Adipose tissue (tissue), 3 donors: Measurements from ENCODE around the gene PDLIM7. TPM values are rescaled to one million over a fixed set of nuclear protein-coding genes. Genes with fewer than 3 reads are reported as not detected.
A peak's percentile ranks its signal among the peaks of the same experiment; 100 is the strongest.

Experiments
- H3K27ac ChIP-seq: one replicate; pipeline ENCODE4 v1.5.1; 2013; ENCODE audit warnings: low read depth, low read length
- WGBS, 3 donors: extraction: QIAGEN DNeasy Blood & Tissue Kit; methylation state at CpG; one replicate each; pipeline ENCODE4 v1.1.7; 2013; 5-methylcytosine and 5-hydroxymethylcytosine counted together
- polyA plus RNA-seq, 3 donors: library from polyadenylated mRNA; stranded (reverse); fragments of 200-250 nt; gene quantifications; one replicate each; pipeline ENCODE4 v1.2.3, GENCODE V29; 2013
- donor health status: healthy with polysubstance abuse.
- donor health status: Bipolar disorder and iron deficiency.
- donor health status: healthy.

Gene PDLIM7
- polyA plus RNA-seq, 3 donors, result 10.5 to 105 (median 54.0) TPM

DNA sequence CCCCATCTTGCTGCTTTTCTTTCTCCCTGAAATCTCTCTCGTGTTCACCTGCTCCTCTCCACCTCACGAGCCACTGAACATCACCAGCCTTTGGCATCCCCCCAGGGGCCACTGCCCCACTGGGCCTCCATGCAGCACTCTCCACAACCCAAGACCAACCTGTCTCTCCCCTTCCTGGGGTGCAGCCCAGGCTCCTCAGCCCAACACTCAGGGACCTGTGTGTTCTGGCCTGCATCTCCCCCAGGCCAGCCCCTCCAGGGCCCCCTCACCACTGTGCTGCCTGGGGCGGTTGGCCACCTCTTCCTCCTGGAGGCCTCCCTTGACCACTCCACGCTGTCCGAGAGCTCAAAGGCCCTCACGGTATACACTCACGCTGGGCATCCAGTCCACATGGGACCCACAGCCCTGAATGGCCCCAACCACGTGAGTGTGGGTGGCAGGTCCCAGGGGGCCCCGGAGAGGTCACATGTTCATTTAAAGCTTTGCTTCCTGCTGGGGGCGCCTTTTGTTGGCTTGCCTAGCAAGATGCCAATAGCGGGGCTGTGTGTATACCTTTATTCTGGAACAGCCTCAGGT is 12.7 kb upstream of the PDLIM7 start:
- WGBS, 3 donors, result 51 to 71% (median 59%) methylated on average over 11 of the region's 11 CpGs
- peak overlapping the region; percentile 76 for H3K27ac ChIP-seq

- H3K27ac ChIP-seq, result peak within 1 kb of the TSS; percentile 76
- WGBS, 3 donors, result 16 to 21% (median 19%) methylated on average over 20 of the region's 20 CpGs
These were observed 12.1 kb upstream of the PDLIM7 start, which contains the start of gene DOK3 for GRCh38 chr5:177509381-177509951. TSS of gene DOK3 (minus strand) at chr5:177509826. CDS start at chr5:177509540, 286 bp downstream.

DNA sequence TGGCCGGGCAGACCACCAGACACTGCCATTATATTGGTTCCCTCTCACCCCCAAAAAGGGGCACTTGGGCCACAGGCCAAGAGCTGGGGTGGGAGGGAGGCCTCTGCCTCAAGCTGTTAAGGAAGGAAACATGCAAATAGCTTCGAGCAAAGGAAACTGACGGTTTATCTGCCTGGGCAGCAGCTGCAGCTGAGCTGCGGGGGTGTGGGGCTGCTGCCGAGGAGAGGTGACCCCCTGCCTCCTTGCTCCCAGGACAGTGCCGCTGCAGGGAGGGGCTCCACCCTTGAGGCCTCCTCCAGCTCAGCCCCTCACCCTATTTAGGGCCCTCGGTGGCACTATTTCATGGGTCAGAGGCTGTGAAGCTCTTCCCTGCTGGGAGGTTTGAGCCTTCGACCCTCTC is 11.4 kb upstream of the PDLIM7 start:
- WGBS, 3 donors, result 29 to 49% (median 40%) methylated on average over 7 to 8 of the region's 8 CpGs
- H3K27ac ChIP-seq, result peak overlapping the region; percentile 29

DNA sequence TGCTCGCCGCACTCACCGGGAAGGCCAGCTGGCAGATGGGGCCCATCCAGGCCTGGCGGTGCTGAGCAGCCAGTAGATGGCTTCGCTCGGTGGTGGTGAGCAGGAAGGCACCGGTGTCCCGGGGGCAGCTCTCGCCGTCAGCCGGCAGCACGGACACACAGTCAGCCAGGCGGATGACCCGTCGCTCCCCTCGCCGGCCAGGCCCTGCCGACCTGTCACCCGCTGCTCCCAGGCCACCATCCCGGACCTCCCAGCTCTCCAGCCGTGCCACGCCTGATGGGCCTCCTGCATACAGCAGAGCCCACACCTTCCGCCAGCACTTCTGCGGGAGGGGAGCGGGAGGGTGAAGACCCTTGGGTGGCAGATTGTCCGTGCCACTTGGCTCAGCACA is 10.8 kb upstream of the PDLIM7 start:
- H3K27ac ChIP-seq, result no peak overlapping the region
- WGBS, 3 donors, result 51 to 88% (median 58%) methylated on average over 23 to 26 of the region's 26 CpGs

DNA sequence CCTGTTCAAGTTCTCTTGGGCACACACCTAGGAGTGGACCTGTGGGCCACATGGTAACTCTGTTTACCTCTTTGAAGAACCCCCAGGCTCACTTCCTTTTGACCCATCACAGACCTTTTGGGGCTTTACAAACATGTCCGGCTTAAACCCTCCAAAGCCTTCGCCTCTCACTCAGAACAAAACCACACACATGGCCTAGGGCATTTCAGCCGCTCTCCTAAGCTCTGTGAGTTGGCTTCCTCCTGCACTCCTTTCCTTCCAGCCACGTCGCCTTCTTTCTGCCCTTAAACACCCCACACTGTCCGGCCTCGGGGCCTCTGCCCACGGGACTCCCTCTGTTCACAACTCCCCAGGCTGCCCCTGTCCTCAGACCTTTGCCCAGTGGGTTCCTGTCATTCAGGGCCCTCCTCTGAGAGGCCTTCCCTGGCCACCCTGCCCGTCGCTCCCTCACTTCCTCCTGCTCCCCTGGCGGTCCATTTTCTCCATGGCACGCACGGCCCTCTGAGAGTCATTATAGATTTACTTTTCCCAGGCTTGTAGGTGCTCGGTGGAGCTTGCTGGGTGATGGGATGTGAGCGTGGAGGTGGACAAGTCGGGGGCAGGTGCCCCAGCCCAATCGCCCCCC is 10.3 kb upstream of the PDLIM7 start:
- no peak overlapping the region for H3K27ac ChIP-seq
- 58 to 86% (median 70%) methylated on average over 17 of the region's 17 CpGs for WGBS, 3 donors

DNA sequence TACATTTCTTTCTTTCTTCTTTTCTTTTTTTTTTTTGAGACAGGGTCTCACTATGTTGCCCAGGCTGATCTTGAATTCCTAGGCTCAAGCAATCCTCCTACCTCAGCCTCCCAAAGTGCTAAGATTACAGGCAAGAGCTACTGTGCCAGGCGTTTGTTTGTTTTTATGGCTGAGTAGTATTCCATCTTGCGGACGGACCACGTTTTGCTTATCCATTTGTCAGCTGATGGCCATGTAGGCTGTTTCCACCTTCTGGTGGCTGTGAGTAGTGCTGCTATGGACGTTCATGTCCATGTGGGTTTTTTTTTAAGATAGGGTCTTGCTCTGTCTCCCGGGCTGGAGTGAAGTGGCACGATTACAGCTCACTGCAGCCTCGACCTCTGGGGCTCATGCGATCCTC is 9.8 kb upstream of the PDLIM7 start:
- no peak overlapping the region for H3K27ac ChIP-seq
- WGBS, 3 donors, result 50 to 81% (median 79%) methylated on average over 9 of the region's 9 CpGs

DNA sequence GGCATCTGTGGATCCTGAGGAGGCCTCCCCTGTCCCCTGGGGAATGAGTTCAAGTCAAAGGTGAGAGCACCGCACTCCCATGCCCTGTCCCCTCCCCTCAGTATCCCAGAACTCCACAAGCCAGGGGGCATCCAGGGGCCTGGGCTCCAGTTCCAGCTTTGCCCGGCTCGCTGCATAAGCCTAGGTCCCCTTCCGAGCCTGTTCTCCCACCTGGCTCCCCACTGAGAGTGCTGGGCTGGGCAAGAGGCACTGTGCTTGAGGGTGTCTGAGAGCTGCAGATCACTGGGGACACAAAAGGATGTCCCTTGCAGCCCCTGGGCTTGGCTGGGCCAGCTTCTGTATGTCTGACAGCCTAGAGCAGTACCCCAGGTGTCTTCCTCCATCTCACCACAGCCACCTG is 7.7 kb upstream of the PDLIM7 start:
- H3K27ac ChIP-seq, result no peak overlapping the region
- 89 to 97% (median 96%) methylated on average over 4 of the region's 4 CpGs for WGBS, 3 donors

GRCh38 chr5:177504086-177505056 is 7.0 kb upstream of the PDLIM7 start:
- H3K27ac ChIP-seq, result no peak overlapping the region
- WGBS, 3 donors, result 91 to 92% (median 91%) methylated on average over 46 to 47 of the region's 47 CpGs

DNA sequence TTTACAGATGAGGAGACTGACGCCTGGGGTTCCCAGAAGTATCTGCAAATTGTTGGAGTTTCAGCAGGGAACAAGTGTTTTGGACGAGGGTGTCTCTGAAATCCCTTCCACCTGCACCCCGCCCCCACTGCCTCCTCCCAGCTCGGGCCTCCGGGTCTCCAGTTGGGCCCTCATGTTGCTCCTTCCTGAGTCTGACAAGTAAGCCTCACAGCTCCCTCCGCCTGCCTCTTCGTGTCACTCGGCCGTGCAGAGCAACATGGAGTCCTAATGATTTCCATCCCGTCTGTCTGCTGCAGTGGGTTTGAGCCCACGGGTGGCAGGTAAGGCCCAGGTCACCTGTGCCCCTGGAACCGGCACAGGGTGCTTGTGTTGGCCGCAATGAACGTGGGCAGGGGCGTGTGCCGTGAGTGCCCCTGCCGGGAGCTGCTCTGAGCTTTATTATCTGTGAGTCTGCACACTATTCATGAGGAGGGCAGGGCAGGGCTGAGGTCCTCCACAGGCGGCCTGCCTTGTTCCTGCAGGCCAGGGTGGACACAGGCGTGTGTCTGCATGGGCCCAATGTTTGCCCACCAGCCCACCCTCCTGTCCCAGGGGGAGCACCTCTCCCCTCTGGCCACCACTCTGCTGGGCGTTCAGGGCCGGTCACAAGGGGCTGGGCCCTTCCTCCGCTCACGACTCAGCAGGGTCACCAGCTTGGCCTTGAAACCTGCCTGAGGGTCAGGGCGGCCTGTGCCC is 6.1 kb upstream of the PDLIM7 start:
- 86 to 88% (median 87%) methylated on average over 23 to 24 of the region's 24 CpGs for WGBS, 3 donors
- H3K27ac ChIP-seq, result no peak overlapping the region

- 80 to 83% (median 80%) methylated on average over 16 of the region's 16 CpGs for WGBS, 3 donors
- H3K27ac ChIP-seq, result no peak overlapping the region
These were observed 5.5 kb upstream of the PDLIM7 start for GRCh38 chr5:177502886-177503285.

GRCh38 chr5:177501874-177502678 is 4.7 kb upstream of the PDLIM7 start:
- 61 to 67% (median 66%) methylated on average over 9 of the region's 9 CpGs for WGBS, 3 donors
- no peak overlapping the region for H3K27ac ChIP-seq

GRCh38 chr5:177500685-177501522 is 3.5 kb upstream of the PDLIM7 start:
- no peak overlapping the region for H3K27ac ChIP-seq
- WGBS, 3 donors, result 19% methylated on average over 10 of the region's 10 CpGs

GRCh38 chr5:177499842-177500241 is 2.4 kb upstream of the PDLIM7 start:
- WGBS, 3 donors, result 73 to 87% (median 85%) methylated on average over 6 of the region's 6 CpGs
- no peak overlapping the region for H3K27ac ChIP-seq

GRCh38 chr5:177498013-177498787 is 796 bp upstream of the PDLIM7 start:
- WGBS, 3 donors, result 8 to 12% (median 11%) methylated on average over 48 of the region's 48 CpGs
- no peak overlapping the region for H3K27ac ChIP-seq

DNA sequence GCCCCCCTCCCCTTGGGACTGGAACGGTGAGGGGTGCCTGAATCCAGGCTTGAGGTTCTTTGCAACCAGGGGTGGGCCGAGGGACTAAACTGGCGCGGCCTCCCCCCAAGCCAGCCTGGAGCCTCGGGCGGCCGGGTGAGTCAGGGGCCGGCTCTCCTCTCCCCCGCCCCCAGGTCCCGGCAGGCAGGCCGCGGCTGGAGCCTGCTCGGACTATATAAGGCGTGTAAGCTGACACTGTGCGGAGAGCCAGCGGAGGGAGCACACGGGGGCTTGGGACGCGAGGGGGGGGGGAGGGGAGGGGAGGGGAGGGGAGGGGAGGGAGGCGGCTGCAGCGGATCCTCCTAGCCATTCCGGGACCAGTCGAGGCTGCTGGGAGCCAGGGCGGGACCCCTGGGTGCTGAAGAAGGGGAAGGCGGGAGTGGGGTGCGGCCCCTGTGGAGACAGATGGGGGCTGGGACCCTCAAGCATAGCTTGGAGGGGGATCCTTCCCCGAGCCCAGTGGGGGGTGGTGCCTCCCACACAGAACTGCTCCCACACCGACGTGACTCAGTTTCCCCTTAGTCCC is 595 bp downstream of the PDLIM7 start:
- no peak overlapping the region for H3K27ac ChIP-seq
- 4 to 5% (median 5%) methylated on average over 14 to 29 of the region's 29 CpGs for WGBS, 3 donors
